GM12891 (cell line): ENCODE measurements around the gene CTCF.

Experiments
- PAX5 ChIP-seq: IDR thresholded peaks from 2 replicates; pipeline ENCODE4 v1.6.1; 2011; ENCODE audit warnings: low read length, moderate library complexity, mild to moderate bottlenecking; ENCODE audit not compliant: insufficient read depth, severe bottlenecking
- POLR2A ChIP-seq: IDR thresholded peaks from 2 replicates; pipeline ENCODE4 v1.6.1; 2011; ENCODE audit warnings: low read depth, low read length, control low read depth
- POLR2AphosphoS5 ChIP-seq: IDR thresholded peaks from 2 replicates; pipeline ENCODE4 v1.6.1; 2011; ENCODE audit warnings: low read depth, low read length, control low read depth
- SPI1 ChIP-seq: IDR thresholded peaks from 2 replicates; pipeline ENCODE4 v1.6.1; 2011; ENCODE audit warnings: low read depth, low read length, control low read depth
- TAF1 ChIP-seq: IDR thresholded peaks from 2 replicates; pipeline ENCODE4 v1.6.1; 2011; ENCODE audit warnings: low read depth, low read length, control low read depth

DNA sequence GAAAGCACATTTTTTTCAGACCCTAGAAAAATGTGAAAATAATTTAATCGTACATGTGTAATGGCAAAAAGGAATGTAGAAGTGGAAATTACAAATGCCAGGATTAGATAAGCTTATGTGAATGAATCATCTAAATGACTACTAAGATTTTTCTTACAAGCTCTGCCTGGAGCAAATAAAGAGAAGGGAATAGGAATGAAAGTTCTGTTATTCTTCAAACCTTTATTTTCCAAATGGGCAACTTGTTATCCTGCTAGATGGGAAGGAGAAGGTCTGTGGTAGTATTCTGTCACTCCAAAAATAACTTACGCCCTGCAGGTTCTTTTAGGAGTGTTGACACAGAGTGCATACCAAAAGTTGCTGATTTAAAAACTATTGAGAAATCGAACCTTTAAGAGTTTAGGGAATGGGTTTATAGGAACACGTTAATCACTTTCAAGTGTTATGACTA lies 9.7 kb downstream of the CTCF start:
- TF ChIP-seq SPI1: no peak
- no peak for TF ChIP-seq POLR2A
- TF ChIP-seq POLR2AphosphoS5: no peak
- TF ChIP-seq TAF1: no peak
- no peak for TF ChIP-seq PAX5
